ENCODE measurements around the gene TOMM70.
A peak's percentile ranks its signal among the peaks of the same experiment; 100 is the strongest.
"Not testable (repeated sequence)": the region's sequence is repeated elsewhere in the genome, so short reads cannot be mapped to it uniquely, and the experiment has no call there.

TOMM70 gene

DNA sequence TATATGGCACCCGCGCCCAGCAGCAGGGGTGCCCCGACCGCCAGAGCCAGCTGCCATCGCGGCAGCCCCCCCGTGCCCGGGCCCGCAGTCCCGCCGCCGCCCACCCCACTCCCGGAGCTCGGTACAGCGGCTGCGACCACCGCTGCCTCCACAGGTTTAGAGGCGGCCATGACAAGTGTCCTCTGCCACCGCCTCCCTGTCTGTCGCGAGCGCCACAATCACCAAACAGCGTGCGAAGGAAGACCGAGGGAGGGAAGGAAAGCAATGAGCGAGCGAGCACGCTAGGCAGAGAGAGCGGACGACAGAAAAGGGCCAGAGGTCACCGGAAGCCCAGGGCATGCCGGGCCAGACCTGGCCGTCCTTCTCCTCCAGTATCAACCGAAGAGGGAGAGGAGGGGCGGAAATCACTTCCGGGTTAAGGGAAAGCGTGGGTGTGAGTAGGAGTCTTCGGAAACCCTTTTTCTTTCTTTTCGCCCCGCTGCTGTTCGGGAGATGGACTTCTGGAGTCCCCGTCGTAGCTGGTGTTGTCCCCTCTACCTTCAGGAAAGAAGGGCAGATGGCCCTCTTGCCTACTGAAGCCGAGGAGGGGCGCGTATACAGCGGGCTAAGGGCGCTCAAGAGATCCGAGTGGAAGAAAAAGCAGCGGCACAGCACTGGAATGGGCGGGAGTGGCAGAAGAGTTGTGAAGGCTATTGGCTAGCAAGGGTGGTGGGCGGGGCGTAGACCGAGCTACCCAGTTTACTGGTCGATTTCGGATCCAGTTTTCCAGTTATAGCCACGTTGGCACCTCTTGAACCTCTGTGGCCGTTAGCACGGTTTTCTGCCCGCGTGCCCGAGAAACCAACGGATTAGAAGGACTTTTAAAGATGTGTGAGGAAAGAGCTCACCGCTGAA, at the start of gene TOMM70, which contains the start of gene LNP1:
Gene TOMM70 (minus strand): TSS at position 310 of the 894 bp plus-strand sequence. CDS start 140 bp downstream, at position 170.
Gene LNP1 (plus strand): TSS at position 760 of the 894 bp plus-strand sequence. CDS start 28,191 bp downstream, outside the sequence.
- peak; percentile 97 for DNase-seq (ENCODE audit: low spot score)

DNA sequence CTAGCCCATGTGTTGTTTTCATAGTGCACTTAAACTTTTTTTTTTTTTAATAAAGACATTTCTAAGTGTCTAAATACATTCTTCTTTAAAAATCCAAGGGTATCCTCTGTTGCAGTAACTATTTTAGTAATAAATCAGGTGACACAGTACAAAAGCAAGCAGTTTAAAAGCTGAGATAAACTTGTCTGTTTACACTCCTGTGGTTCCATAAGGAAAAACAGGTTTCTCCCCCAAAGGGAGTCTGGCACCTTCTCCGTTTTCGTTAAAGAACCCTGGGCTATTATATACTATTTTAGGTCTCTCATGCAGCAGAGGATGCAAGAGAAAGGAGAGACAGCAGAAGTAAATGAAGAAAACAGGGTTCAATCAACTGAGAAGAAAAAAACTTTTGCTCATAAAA, 48.3 kb upstream of the TOMM70 start:
- no peak for DNase-seq (ENCODE audit: low spot score)

DNA sequence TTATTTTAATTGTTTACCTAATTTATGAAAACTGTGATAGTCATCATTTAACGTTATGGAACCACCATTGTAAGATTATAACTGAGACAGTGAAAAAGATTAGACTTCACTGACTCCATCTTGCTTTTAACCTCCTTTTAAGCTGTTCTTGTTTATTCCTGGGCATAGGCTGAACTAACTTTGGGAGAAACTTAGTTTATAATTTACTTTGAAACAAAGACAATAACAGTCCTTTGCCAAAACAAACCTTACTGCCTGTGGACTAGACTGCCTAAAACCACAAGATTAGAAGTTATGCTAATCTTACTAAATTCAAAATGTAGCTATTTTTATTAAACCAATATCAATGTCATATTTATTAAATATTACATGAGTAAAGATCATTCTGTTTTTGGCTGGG, 47.2 kb upstream of the TOMM70 start:
- no peak for DNase-seq (ENCODE audit: low spot score)

DNA sequence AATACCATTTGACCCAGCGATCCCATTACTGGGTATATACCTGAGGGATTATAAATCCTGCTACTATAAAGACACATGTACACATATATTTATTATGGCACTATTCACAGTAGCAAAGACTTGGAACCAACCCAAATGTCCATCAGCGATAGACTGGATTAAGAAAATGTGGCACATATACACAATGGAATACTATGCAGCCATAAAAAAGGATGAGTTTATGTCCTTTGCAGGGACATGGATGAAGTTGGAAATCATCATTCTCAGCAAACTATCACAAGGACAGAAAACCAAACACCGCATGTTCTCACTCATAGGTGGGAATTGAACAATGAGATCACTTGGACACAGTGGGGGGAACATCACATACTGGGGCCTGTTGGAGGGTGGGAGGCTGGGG, 46.2 kb upstream of the TOMM70 start:
- DNase-seq (ENCODE audit: low spot score), result not testable (repeated sequence)

DNA sequence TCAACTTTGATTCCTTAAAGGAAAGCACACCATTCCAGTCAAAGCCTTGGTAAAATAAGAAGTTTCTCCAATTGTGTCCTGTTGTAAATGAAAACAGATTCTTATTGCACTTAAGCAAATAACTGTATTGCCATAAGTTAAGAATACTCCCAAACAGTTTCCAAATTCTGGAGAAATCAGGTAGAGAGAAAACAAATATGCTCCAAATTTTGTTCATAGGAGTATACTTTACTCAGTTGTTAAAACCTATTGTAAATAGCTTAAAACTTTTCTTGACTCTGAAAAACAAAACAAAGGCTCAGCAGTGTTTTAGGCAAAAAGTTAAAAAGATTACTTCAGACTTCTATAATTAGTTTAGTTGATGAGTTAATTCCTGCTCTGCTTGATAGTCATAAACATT, 42.8 kb upstream of the TOMM70 start:
- no peak for DNase-seq (ENCODE audit: low spot score)

DNA sequence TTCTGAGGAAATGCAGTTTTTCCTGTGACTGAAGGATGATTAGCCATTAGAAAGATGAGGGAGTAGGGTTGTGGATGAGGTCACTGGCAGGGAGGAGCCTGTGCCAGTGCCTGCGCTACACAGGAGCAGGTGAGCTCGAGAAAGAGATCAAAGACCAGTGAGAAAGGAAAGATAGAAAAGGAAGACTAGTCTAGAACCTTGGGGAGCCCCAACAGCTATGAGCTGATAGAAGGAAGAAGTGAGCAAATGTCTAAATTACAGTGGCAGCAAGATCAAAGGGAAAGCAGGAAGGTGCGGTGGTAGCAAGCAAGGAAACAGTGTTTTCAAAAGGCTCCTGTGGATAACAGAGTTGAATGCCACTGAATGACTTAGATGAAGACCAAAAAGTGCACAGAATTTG, 40.0 kb upstream of the TOMM70 start:
- no peak for DNase-seq (ENCODE audit: low spot score)

DNA sequence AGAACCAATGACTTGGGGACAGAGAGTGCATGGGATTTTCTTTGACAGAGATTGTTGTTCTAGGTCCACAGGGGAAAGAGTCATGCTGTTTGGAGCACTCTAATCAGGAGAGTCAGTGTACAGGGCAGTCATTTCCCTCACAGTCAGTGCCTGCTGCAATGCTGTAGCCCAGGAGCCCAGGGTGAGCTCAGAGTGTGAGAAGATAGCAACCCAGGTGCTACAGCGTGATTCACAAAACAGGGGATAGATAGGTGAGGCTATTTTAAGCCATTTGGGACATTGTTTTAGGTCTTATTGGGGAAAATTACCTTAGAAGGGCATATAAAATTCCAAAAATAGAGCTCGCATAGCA, 37.7 kb upstream of the TOMM70 start:
- no peak for DNase-seq (ENCODE audit: low spot score)

DNA sequence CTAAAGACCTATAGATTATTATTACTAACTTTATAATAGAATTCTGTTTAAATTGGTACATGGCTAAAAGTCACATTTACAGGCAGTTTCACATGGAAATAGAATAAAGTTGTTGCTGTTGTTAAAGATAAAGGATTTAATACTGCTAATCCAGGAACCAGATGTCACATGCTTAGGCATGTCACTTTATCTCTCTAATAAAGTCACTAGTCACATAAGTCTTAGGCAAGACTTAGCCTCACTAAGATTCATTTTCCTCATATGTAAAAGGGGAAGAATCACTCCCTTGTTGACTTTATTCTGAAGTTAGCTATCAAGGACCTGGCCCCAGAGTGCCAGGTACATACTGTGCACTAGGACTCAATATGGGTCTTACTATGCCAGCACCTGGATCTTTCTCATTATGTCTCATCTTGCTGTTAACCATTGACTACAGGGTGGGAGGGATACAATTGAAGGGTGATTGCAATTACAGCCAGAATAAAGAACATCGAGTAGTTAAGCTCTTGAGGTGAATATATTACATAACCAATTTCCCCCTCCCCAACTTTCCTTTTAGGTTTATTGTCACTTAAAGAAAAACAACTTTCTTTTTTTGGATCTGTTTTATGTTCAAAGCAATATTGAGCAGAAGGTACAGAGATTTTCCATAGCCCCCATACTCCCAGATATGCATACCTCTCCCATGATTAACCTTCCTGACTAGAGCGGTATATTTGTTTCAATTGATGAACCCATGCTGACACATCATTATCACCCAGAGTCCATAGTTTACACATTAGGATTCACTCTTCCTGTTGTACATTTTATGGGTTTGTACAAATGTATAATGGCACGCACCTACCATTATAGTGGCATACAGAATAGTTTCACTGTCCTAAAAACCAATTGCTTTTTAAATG, 37.1 kb upstream of the TOMM70 start:
- DNase-seq (ENCODE audit: low spot score), result no peak

DNA sequence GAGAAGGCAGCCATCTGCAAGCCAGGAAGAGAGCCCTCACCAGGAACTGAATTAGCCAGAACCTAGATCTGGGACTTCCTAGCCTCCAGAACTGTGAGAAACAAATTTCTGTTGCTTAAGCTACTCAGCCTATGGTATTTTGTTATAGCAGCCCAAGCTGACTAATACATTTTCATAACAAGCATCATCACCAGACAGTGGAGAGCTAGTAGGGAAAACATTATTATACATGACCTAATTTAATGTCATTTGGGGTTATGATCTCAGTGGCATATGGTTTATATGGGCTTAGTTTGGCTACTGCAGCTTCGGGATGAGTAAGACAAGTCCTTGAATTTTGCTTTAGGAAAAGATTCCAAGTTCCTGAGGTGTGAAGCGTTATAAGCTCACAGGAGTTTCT, 36.1 kb upstream of the TOMM70 start:
- no peak for DNase-seq (ENCODE audit: low spot score)

DNA sequence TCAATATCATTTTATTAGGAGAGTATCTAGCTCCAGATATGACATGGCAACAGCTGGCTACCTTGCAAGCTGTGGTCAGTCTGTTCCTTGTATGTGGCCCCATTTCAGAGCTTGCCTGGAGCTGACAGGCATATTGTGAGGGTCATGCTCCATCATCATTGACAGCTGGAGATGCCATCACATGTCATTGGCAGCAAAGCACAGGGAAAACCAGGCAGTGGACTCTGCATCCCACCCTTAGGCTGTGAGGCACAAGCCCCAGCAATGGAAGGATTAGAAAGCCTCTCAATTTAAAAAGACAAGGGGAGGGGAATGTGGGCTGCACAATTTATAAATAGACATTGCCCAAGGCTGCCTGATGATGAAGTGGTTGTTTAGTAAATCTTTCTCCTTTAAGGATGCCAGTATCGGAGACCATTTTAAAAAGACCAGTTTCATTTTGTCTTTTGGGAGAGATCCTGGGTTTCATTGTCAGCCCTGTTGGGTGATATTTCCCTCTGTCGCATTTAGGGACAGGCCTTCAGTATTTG, 28.4 kb upstream of the TOMM70 start:
- DNase-seq (ENCODE audit: low spot score), result no peak

DNA sequence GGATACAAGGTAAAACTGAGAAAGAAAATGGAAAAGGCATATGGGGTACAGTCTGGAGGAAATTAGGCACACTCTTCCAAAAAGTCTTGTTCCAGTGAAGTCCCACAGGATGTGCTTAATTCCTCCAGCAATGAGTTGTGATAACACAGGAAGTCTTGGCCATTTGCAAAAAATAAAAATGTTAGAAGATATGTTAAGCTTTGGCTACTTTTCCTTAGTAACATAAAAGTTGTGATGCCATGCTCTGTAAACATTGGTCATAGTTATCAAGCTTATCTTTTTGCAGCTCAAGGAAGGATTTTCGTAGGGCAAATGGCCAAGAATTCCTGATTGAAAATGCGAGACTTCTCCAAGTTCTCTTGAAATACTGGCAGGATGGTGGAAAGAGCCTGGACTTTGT, 26.8 kb upstream of the TOMM70 start:
- no peak for DNase-seq (ENCODE audit: low spot score)

DNA sequence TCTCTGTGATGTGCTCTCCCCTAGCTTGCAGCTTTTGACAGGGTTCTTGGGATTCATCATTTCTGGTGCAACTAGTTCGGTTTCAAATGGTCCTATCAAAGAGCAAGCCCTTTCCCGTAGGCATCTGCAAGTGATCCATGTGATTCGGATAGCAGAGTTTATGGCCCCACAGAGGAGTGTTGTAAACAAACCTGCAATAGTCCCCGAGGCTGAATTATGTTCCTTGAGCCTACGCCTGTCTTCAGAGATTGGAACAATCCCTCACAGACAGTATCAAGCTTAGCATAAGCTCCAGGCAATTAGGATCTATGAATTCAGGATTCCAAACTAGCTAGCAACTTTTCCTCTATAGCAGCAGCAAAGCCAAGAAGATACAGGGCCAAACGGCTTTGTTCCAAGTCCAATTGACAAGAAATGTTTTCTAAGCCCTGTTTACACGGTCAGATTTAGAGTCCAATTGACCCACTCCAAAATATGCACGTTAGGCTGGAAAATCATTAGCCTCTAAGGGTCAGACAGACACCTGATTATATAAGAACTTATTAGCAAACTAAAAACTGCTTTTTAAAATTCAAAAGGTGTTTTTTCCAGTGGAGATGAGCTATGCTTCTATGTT, 25.3 kb upstream of the TOMM70 start:
- no peak for DNase-seq (ENCODE audit: low spot score)

DNA sequence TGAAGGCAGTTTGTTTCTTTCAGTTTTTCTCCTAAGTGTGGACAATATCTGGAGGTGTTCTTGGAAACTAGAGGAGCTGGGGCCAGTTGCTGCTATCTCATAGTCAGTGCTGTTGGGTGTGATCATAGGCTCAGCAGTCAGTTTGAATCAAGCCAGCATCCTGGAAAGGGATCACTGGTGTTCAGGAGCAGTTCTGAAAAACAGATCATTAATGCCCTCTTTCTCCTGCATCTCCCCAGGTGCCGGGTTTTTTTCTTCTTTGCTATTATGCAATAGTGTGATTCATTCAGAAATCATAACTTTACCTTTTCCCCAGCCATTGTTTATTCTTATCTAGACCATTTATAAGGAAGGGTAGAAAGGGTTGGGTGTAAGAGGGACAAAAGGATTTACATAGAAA, 24.4 kb upstream of the TOMM70 start:
- no peak for DNase-seq (ENCODE audit: low spot score)

DNA sequence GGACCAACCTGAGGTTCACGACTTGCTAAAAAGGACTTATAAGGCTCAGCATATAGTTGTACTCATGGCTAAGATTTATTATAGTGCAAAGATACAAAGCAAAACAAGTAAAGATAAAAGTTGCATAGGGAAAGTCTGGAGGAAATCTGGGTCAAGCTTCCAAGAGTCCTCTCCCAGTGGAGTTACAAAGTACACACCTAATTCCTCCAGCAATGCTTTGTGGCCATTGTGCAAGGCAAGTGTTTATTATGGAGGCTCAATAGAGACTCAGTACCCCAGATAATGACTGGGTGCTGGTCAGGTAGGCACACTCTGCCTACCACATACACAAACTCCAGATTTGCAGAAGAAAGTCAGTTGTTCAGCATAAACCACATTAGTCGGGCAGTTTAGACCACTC, 23.4 kb upstream of the TOMM70 start:
- no peak for DNase-seq (ENCODE audit: low spot score)

DNA sequence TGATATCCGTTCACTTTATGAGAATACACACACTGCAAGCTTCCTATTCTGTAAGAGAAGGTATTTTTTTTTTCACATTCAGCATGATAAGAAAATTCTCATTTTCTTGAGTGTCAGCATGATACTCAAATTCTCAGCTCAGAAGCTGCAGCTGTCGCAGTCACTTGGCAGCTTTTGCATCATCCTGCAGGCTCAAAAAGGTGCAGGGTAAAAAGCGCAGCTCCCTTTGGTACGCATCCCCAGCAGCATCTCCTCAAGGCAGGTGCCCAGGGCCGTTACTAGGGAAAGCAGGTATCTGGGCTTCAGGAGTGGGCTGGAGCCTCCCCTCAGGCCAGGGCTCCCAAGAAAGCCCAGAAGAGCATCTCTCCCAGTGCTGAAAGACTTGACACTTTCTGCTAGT, 22.7 kb upstream of the TOMM70 start:
- no peak for DNase-seq (ENCODE audit: low spot score)

DNA sequence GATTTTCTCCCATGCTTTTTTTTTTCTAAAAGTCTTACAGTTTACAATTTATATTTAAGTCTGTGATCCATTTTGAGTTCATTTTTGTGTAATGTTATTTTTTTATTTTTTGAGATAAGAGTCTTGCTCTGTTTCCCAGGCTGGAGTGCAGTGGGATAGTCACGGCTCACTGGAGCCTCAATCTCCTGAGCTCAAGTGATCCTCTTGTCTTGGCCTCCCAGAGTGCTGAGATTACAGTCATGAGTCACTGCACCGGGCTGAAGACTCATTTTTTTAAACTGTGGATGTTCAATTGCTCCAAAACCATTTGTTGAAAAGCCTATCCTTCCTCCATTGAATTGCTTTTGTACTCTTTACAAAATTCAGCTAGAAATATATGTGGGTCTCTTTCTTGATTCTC, 20.0 kb upstream of the TOMM70 start:
- DNase-seq (ENCODE audit: low spot score), result no peak

DNA sequence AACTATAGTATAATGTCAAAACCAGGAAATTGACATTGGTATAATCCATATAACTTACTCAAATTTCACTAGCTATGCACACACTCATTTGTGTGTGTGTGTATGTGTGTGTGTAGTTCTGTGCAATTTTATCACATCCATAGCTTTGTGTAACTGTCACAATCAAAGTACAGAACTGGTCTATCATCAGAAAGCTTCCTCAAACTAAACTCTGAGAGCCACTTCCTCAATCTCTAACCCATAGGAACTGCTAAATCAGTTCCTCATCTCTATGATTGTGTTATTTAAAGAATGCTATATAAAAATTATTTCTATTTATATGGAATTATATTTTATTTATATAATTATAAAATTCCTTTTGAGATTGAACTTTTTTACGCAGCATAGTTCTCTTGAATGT, 18.5 kb upstream of the TOMM70 start:
- DNase-seq (ENCODE audit: low spot score), result no peak

DNA sequence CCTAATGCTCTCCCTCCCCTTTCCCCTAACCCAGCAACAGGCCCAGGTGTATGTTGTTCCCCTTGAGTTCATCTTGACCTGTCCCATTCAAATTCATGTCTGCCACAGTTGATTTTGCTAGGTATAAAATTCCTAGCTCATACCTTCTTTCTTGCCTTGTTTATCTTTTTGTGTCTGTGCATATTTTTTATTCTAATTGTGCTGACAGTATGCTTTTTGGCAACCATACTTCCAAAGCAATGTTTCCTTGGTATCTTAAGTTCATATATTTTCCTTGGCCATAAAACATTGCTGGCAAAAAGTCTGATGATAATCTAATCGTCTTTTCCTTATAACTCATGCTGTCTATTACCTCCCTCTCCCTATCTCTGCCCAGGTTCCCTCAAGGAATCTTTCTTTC, 16.0 kb upstream of the TOMM70 start:
- DNase-seq (ENCODE audit: low spot score), result no peak

DNA sequence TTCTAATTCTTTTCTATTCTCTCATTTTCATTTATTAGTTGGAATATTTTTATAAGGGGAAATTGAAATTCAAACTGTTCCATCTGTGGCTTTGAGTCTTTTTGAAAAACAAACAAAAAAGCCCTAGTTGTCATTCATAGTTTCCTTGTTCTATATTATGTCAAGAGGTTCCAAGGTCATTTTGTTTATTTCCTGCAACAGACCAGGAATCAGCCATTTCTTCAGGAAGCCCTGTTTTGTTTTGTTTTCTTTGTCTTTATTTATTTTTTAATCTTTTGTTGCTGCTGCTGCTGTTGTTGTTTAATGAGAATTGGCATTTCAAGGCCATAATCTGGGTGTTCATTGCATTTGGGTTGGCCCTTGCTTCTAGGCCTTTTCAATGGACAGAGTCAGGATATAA, 15.3 kb upstream of the TOMM70 start:
- DNase-seq (ENCODE audit: low spot score), result no peak

DNA sequence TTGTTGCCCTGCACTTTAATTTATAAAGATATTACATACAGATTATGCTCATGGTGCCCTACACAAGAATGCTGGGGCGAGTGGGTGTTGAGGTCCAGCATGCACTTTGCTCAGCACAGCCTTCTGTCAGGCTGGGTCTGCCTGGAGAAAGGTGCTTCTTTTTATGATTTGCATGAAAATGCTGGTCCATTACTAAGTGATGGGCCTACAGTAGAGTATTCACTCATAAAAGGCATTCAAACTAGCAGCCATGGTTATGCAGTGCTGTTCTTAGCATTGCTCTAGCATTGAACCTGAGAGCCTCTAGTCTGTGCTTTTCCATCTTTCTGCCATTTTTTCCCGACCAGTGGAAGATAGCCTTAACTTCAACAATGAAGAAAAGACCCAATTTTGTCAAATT, 12.7 kb upstream of the TOMM70 start:
- DNase-seq (ENCODE audit: low spot score), result no peak

DNA sequence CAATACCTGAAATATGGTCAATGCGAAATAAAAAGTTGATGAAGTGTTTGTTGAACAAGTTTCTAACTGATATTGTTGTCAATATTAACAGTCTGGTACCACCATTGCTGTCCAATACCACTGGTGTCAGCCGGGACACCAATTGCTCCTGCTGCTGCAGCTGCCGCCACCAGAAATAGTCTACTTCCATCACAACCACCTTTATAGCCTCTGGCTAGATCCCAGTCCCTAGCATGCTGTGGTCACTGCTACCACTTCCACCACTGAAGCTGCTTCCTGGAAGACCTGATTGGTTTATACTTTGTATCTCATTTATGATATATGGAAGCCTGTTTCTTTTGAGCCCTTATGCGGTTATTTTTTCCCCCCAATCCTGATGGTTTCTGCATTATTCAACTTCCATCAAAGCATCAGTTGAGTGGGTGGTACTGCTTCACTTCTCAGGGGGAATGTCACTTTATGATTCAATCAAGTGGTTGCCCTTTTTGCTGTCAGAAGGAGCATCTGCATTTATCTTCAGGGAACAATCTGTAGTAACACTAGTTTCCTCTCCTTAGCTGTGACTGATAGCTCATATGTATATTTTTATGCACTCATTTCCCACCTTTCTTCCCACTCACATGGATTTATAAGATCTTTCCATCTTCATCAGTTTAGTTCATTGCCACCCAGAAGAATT, 12.2 kb upstream of the TOMM70 start:
- DNase-seq (ENCODE audit: low spot score), result no peak
